H1 (cell line): Measurements from ENCODE around the gene SHMT2.

ENCODE experiments used
- CEBPB ChIP-seq: IDR thresholded peaks from 2 replicates; pipeline ENCODE4 v1.6.1; 2012; ENCODE audit warnings: low read depth, low read length
- EP300 ChIP-seq, 2 experiments: IDR thresholded peaks; 1 replicate in 1 of 2; 2 replicates in 1 of 2; pipeline ENCODE4 v1.6.1; 2011 to 2012; ENCODE audit warnings: low read depth in 2 of 2, low read length in 2 of 2, mild to moderate bottlenecking in 2 of 2, borderline replicate concordance in 1 of 2, inconsistent platforms in 1 of 2, moderate library complexity in 1 of 2
- EZH2 ChIP-seq: fragments of 200-600 bp; sonication (generic); IDR thresholded peaks from 2 replicates; pipeline ENCODE4 v1.7.1; 2012; ENCODE audit warnings: low read depth, mild to moderate bottlenecking, moderate library complexity, low read length, inconsistent platforms; ENCODE audit not compliant: severe bottlenecking
- GTF2F1 ChIP-seq: IDR thresholded peaks from 2 replicates; pipeline ENCODE4 v1.6.1; 2012; ENCODE audit warnings: low read depth, low read length, improper control_type of control experiment, borderline replicate concordance
- HDAC2 ChIP-seq, 2 experiments: fragments of 300-600 bp in 1 of 2; sonication (generic) in 1 of 2; IDR thresholded peaks; 2 replicates each; pipeline ENCODE4 v1.6.1; 2011 to 2012; ENCODE audit warnings: low read depth in 2 of 2, low read length in 2 of 2, mild to moderate bottlenecking in 2 of 2, moderate library complexity in 2 of 2, borderline replicate concordance in 1 of 2, inconsistent platforms in 1 of 2
- KDM1A ChIP-seq: fragments of 200-600, 300-600 bp; sonication (generic); IDR thresholded peaks from 2 replicates; pipeline ENCODE4 v1.7.1; 2016; ENCODE audit warnings: mild to moderate bottlenecking, low read length, borderline replicate concordance
- POLR2A ChIP-seq, 2 experiments: IDR thresholded peaks; 1 replicate in 1 of 2; 2 replicates in 1 of 2; pipeline ENCODE4 v1.6.1; 2011; ENCODE audit warnings: low read depth in 2 of 2, low read length in 2 of 2, mild to moderate bottlenecking in 2 of 2; ENCODE audit errors: control extremely low read depth in 1 of 2
- RFX5 ChIP-seq: IDR thresholded peaks from 2 replicates; pipeline ENCODE4 v1.6.1; 2011; ENCODE audit warnings: low read depth, low read length, improper control_type of control experiment, borderline replicate concordance
- ZNF274 ChIP-seq: IDR thresholded peaks from 2 replicates; pipeline ENCODE4 v1.7.0; 2012; ENCODE audit warnings: low read length, borderline replicate concordance; ENCODE audit errors: extremely low read depth
- TF ChIP-seq, protein P1 (sequence below), 3 experiments: IDR thresholded peaks; 1 replicate in 2 of 3; 2 replicates in 1 of 3; pipeline versions ENCODE4 v1.5.1 to v1.6.1; 2011; ENCODE audit warnings: low read length in 3 of 3, mild to moderate bottlenecking in 3 of 3, inconsistent platforms in 2 of 3, low read depth in 1 of 3, moderate library complexity in 1 of 3; ENCODE audit not compliant: insufficient read depth in 1 of 3; ENCODE audit errors: control extremely low read depth in 1 of 3
- TF ChIP-seq, protein P2 (sequence below): IDR thresholded peaks from 2 replicates; pipeline ENCODE4 v1.6.1; 2012; ENCODE audit warnings: inconsistent platforms
- TF ChIP-seq, protein P3 (sequence below): IDR thresholded peaks from 2 replicates; pipeline ENCODE4 v1.6.1; 2011; ENCODE audit warnings: low read length, improper control_type of control experiment

DNA sequence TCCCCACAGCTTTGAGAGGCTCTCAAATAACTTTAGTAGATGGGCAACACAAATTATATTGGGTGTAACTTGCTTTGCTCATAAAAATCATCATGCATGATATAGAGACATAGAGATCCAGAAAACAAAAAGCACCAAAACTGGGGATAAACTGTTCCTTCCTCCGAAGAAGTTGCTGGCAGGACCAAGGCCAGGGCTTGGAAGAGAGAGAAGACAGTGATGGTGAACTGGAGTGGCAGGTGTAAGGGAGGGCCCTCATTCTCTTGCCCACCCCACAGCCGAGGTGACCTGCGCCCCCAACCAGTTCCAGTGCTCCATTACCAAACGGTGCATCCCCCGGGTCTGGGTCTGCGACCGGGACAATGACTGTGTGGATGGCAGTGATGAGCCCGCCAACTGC lies 28.3 kb upstream of the SHMT2 start:
- TF ChIP-seq, protein P1, sequence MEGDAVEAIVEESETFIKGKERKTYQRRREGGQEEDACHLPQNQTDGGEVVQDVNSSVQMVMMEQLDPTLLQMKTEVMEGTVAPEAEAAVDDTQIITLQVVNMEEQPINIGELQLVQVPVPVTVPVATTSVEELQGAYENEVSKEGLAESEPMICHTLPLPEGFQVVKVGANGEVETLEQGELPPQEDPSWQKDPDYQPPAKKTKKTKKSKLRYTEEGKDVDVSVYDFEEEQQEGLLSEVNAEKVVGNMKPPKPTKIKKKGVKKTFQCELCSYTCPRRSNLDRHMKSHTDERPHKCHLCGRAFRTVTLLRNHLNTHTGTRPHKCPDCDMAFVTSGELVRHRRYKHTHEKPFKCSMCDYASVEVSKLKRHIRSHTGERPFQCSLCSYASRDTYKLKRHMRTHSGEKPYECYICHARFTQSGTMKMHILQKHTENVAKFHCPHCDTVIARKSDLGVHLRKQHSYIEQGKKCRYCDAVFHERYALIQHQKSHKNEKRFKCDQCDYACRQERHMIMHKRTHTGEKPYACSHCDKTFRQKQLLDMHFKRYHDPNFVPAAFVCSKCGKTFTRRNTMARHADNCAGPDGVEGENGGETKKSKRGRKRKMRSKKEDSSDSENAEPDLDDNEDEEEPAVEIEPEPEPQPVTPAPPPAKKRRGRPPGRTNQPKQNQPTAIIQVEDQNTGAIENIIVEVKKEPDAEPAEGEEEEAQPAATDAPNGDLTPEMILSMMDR (IDR thresholded peaks at IDR 0.05; ENCODE audit: control extremely low read depth in 1 of 3, insufficient read depth in 1 of 3, low read depth in 1 of 3, low read length in 3 of 3): no peak
- no peak for TF ChIP-seq POLR2A (IDR thresholded peaks at IDR 0.05; ENCODE audit: control extremely low read depth in 1 of 2, low read depth in 2 of 2, low read length in 2 of 2)
- TF ChIP-seq, protein P2, sequence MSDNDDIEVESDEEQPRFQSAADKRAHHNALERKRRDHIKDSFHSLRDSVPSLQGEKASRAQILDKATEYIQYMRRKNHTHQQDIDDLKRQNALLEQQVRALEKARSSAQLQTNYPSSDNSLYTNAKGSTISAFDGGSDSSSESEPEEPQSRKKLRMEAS: no peak
- TF ChIP-seq, protein P3, sequence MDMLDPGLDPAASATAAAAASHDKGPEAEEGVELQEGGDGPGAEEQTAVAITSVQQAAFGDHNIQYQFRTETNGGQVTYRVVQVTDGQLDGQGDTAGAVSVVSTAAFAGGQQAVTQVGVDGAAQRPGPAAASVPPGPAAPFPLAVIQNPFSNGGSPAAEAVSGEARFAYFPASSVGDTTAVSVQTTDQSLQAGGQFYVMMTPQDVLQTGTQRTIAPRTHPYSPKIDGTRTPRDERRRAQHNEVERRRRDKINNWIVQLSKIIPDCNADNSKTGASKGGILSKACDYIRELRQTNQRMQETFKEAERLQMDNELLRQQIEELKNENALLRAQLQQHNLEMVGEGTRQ: no peak
- no peak for TF ChIP-seq RFX5
- no peak for TF ChIP-seq GTF2F1
- no peak for TF ChIP-seq KDM1A
- no peak for TF ChIP-seq HDAC2 (IDR thresholded peaks at IDR 0.05; ENCODE audit: borderline replicate concordance in 1 of 2, low read depth in 2 of 2, low read length in 2 of 2)
- no peak for TF ChIP-seq ZNF274
- no peak for TF ChIP-seq CEBPB
- no peak for TF ChIP-seq EP300 (IDR thresholded peaks at IDR 0.05; ENCODE audit: borderline replicate concordance in 1 of 2, low read depth in 2 of 2, low read length in 2 of 2)
- no peak for TF ChIP-seq EZH2
